OCI-LY3 (cell line): ENCODE results near the gene FOXF2.

Source experiments
- EZH2phosphoT487 ChIP-seq: fragments of 200-600 bp; shearing (Covaris generic); IDR thresholded peaks from 2 replicates; pipeline ENCODE4 v1.6.1; 2018; ENCODE audit warnings: antibody characterized with exemption, mixed run types, low read depth
- TF ChIP-seq, protein P1 (sequence below): fragments of 200-600, 300-600 bp; sonication (generic); IDR thresholded peaks from 2 replicates; pipeline ENCODE4 v1.5.1; 2014; ENCODE audit warnings: antibody characterized with exemption, low read length, low read depth

DNA sequence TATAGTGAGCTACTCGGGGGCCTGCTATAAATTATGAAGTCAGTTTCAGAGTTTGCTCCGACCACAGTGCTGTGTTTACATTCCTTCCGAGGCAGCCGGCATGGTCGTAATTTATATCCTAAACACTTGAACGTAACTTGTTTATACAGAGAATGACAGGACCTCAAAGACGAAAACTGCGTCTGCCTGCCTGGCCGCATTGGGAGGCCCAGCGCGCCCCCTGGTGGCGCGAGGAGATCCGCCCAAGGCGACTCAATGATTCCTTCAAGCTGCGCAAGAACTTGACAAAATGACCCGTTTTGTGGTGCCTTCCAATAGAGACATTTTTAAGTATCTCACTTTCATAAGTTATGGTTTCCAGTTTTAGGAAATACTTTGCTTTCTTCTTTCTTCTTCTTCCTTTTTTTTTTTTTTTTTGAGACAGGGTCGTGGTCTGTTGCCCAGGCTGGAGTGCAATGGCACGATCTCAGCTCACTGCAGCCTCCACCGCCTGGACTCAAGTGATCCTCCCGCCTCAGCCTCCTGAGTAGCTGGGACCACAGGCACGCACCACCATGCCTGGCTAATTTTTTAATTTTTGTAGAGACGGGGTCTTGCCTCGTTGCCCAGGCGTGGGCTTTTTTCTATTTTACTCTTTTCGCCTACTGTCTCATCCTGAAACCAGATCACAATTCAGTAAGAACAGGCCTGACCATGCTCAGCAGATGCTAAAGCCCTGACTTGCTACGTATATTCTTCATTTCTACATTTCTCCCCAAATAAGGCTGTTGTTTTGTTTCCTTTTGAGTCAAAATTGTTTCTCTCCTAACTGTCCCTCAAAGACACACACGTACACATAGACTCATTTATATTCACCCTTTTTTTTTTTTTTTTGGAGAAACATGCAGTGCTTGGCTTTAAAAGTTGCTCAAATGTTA lies 7.8 kb downstream of the FOXF2 start:
- TF ChIP-seq, protein P1, sequence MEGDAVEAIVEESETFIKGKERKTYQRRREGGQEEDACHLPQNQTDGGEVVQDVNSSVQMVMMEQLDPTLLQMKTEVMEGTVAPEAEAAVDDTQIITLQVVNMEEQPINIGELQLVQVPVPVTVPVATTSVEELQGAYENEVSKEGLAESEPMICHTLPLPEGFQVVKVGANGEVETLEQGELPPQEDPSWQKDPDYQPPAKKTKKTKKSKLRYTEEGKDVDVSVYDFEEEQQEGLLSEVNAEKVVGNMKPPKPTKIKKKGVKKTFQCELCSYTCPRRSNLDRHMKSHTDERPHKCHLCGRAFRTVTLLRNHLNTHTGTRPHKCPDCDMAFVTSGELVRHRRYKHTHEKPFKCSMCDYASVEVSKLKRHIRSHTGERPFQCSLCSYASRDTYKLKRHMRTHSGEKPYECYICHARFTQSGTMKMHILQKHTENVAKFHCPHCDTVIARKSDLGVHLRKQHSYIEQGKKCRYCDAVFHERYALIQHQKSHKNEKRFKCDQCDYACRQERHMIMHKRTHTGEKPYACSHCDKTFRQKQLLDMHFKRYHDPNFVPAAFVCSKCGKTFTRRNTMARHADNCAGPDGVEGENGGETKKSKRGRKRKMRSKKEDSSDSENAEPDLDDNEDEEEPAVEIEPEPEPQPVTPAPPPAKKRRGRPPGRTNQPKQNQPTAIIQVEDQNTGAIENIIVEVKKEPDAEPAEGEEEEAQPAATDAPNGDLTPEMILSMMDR: peak; percentile 84
- no peak for TF ChIP-seq EZH2phosphoT487
